IPS-NIHi7 (cell line): ENCODE measurements around the gene NCEH1.
"Not testable (repeated sequence)": the region's sequence is repeated elsewhere in the genome, so short reads cannot be mapped to it uniquely, and the experiment has no call there.

ENCODE experiments used
- DNase-seq: peaks from one replicate; pipeline ENCODE4 v3.0.0; 2012; ENCODE audit warnings: mixed read lengths; ENCODE audit errors: extremely low spot score

The NCEH1 gene, protein sequence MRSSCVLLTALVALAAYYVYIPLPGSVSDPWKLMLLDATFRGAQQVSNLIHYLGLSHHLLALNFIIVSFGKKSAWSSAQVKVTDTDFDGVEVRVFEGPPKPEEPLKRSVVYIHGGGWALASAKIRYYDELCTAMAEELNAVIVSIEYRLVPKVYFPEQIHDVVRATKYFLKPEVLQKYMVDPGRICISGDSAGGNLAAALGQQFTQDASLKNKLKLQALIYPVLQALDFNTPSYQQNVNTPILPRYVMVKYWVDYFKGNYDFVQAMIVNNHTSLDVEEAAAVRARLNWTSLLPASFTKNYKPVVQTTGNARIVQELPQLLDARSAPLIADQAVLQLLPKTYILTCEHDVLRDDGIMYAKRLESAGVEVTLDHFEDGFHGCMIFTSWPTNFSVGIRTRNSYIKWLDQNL

DNA sequence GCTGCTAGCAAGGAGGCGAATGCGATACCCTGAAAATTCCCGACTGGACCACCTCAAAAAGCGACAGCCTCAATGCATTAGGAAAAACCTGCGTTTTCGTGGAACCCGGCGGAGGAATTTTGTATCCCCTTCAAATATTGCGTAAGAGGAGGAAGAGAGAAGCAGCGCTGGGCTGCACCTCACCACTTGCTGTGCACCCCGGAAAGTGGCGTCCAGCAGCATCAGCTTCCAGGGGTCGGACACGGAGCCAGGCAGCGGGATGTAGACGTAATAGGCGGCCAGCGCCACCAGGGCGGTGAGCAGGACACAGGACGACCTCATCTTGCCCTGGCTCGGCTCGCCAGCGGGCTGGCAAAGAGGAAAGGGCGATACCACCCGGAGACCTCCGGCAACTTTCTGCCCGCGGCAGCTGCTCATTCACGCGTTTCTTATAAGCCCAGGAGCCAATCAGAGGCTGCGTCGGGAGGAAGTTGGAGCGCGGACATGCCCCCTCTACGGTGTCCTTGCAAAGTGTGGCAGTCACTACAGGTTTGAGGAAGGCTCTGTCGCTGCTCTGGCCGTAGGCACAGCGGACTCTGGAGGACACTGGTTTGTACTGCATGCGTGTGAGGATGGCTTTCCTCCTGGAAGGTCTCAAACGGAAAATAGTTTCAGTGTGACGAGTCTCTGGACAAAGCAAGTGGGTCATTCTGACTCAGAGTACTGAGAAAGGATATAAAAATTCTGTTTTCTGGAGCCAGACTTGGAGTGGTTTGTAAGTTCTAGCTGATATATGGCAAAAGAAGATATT, at the start of gene NCEH1:
Gene NCEH1 (minus strand): TSS at position 404 of the 790 bp plus-strand sequence. CDS start 83 bp downstream, at position 321.
- DNase-seq, result peak; percentile 94

DNA sequence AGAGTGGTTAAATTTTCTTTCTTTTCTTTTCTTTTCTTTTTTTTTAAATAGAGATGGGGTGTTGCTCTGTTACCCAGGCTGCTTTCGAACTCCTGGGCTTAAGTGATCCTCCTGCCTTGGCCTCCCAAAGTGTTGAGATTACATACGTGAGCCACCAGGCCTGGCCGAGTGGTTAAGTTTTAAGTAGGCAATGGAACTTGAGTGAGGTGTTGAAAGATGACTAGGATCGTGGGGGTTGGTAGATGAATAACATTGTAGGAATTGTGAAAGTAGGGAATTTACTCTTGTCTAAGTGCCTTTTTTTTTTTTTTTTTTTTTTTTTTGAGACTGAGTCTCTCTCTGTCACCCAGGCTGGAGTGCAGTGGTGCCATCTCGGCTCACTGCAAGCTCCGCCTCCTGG, 49.5 kb upstream of the NCEH1 start:
- not testable (repeated sequence) for DNase-seq

DNA sequence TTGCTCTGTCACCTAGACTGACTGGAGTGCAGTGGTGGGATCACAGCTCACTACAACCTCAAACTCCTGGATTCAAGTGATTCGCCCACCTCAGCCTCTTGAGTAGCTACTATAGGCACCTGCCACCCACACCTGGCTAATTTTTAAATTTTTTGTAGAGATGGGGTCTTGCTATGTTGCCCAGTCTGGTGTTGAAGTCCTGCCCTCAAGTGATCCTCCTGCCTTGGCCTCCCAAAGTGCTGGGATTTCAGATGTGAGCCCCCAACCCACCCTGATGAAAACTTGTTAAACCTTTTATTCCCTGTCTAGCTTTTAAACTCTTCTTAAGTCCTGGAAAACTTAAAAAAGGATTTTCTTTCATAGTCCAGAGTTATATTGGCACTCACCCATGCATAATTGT, 42.3 kb upstream of the NCEH1 start:
- DNase-seq, result no peak

DNA sequence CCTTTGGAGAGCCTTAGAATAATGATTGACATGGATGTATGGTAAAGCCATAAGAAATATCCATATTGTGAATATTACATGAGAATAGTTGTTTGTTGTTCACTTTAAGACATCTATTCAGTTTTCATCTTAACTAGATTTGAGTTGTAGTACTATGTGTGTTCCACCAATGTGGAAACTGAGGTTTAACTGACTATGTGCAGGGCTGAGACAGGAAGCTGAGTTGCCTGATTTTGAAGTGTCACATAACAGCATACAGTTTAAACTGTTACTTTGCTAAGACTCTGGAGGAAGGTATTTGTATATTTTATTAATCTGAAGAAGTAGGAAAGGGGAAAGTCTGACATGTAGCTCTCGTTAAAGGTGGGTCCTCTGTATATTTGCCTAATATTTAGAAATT, 41.8 kb upstream of the NCEH1 start:
- DNase-seq, result no peak

DNA sequence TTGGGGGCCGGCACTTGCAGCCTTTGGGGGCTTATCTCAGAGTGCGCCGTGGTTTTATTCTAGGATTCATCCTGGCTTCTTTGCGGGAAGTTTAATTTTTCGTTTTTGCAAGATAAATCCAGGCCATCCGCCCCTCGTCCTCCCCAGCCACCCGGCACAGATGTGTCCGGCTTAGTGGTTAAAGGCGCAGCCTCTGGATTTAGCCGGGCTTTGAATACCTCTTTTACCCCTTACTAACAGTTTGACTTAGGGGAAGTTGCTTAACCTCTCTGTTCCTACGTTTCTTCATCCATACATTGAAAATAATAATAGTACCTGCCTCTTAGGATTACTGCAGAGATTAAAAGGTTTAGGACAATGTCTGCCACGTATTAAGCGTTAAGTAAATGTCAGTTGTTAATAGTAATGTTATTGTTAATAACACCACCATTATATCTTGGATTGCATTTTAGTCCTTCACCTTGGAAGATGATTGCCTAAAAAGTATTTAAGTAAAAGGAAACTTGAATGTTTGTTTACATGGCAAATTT, 40.4 kb upstream of the NCEH1 start:
- DNase-seq, result peak; percentile 17

DNA sequence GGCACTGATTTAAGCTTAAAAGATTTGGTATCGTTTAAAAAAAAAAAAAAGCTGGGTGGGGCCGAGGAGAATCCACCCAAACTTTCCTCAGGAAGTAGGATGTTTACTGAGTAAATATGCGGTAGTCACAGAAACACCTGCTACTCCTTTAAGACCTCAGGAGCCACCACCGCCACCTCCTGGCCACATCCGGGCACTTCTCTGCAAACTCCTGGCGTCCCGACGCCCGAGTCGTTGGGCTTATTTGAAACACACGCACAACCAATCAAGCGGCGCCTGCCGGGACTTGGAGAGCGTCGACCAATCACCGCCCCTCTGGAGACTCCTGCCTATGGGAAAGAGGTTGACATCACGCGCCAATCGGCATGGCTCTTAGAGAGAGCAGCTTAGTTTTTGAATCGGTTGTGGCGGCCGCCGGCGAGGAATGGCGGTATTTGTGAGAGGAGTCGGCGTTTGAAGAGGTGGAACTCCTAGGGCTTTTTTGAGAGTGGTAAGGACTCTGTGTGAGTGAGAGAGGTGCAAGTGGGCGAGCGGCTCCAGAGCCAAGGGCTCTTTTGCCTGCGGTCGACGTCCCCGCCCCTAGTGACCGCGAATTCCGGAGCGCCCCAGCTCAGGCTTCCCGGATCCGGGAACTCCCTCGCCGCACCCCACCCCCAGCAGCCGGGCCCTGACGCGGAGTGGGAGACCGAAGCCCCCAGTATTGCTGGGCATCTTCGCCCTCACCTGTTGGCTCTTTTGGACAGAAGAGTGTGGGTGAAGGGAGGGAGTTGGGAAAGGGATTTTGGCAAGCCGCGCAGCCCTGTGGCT, 39.7 kb upstream of the NCEH1 start, which contains the start of gene ECT2:
Gene ECT2 (plus strand): TSS at position 359 of the 807 bp plus-strand sequence. CDS start 3,805 bp downstream, outside the sequence.
- peak; percentile 98 for DNase-seq

DNA sequence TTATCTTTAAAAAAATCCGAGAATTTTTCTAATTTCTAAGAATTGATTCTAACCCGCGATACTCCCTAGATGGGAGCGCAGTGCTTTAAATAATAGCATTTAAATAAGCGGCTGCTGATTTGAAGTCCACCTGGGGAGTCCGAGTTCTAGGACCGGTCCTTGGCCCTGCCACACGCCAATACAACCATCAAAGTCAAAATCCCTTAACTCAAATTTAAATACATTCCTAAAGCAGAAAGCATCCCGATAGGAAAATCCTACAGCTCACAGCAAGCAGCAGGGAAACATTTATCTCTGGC, 39.2 kb upstream of the NCEH1 start:
- DNase-seq, result peak; percentile 16

DNA sequence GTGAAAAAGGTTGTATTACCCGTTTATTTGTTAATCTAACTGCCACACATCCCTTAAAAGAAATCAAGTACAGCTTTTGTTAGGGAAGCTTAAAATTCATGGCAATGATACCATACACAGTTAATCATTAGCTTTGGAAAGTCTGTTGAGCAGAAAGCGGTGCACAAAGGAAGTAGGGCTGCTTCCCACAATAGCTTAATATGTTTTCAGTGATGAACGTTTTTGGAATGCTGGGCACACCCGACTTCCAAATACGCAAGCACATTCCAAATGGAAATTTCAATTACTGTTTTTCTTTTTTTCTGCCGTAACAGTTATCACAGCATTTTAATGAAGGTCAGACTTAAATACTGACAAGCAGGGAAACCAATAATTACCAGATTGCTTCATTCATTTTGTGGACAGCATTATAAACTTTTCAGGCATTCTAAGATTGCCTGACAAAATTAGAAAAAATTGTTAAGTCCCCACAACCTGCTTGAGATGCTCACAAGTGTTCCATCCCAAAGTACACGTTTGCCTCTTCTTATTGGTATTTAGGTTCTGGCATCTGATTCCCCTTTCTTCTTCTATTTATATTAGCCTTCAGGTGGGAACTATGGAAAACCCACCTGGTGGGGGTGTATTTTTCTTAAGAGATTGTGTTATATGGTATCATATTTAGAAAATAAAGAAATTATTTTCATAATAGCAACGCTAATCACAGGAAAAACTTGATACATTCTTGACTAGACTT, 38.5 kb upstream of the NCEH1 start:
- DNase-seq, result no peak

DNA sequence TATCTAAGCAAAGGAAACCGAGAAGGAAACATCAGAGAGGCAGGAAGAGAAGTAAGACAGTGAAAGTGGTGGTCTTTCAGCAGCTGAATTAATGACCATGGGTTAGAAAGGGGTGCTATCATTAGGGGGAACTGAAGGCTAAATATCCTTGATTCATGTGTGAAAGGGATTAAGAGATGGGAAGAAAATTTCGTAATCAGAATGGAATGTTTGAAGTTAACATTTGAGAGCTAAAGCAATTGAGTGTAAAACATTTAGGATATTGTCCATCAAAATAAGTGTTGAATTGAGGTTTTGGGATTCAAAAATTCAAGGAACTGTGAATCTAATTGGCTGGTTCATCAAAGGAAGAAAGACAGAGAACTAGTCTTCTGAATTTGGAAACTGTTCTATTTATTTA, 35.6 kb upstream of the NCEH1 start:
- no peak for DNase-seq

DNA sequence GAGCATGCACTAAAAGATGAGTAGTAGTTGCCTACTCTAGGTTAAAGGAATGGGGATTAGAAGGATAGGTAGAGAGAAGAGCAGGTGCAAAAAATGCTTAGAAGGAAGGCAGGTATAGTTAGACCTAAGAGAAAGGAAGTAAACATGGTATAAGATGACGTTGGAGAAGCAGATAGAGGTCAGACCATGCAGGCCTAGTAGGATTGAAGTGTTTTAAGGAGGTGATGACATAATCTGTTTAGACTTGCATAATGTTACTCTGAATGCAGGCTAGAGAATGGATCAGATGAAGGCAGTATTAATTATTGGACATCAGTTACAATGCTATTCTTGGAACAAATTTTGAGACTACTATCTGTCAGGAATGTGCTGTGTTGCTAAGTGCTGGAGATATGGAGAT, 28.6 kb upstream of the NCEH1 start:
- no peak for DNase-seq

DNA sequence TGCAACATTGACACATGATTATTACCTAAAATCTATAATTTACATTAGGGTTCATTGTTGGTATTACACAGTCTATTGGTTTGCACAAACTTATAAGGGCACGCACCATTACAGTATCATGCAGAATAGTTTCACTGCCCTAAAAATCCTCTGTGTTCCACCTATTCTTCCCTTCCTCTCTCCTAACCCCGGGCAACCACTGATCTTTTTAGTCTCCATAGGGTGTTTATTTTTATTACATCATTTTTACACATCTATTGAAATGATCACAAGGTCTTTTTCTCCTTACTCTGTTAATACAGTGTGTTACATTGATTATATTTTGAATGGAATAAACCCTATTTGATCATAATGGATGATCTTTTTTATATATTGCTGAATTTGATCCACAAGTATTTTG, 24.1 kb upstream of the NCEH1 start:
- no peak for DNase-seq

DNA sequence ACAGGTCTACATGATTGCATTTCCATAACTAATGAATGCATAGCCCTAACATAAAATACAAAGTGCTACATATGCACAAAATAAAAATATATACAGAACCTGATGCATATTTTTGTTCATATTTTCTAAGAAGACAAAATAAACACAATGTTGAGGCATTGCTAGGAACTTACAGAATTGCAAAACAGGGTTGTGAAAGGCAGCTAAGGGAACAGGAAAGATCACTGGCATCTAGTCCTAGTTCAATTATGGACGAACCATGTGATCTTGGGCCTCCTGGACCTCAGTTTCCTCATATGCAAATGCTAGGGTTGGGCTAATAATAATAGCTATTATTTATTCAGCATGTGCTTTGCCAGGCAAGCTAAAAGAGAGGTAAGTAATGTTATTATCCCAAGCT, 15.5 kb upstream of the NCEH1 start:
- no peak for DNase-seq

DNA sequence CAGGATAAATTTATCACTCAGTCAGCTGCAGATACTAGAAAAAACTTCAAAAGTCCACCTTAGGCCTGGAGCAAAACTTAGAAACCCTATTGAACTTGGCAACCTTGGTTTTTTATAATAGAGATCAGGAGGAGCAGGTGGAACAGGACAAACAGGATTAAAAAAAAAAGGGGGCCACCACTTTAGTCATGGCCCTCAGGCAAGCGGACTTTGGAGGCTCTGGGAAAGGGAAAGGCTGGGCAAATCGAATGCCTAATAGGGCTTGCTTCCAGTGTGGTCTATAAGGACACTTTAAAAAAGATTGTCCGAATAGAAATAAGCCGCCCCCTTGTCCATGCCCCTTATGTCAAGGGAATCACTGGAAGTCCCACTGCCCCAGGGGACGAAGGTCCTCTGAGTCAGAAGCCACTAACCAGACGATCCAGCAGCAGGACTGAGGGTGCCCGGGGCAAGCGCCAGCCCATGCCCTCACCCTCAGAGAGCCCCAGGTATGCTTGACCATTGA, 11.7 kb upstream of the NCEH1 start:
- DNase-seq, result not testable (repeated sequence)

DNA sequence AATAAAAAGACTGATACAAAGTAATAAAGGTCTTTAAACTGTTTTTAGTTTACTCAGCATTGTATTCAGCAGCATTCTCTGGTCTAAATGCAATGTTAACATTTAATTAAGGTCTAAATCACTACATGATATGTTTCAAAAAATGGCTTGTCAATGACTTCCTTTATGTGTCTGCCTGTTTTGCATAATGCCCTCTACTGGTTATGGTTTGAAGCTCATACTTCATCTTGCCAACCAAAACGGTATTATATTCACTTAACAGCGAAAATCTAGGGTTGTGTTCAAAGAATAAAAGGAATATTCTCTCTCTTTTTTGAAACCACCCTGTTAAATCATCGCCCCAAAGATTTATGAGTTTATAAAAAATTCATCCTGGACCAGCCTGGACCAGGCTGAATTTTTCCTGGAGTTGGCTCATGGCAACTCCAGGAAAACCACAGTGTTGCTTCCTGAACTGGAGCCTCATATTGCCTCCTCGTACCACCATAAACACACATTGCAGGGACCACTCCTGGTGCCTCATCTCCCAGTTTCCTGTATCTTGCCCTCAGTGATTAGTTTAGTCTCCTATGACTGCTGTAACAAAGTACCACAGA, 6.7 kb upstream of the NCEH1 start:
- DNase-seq, result no peak

DNA sequence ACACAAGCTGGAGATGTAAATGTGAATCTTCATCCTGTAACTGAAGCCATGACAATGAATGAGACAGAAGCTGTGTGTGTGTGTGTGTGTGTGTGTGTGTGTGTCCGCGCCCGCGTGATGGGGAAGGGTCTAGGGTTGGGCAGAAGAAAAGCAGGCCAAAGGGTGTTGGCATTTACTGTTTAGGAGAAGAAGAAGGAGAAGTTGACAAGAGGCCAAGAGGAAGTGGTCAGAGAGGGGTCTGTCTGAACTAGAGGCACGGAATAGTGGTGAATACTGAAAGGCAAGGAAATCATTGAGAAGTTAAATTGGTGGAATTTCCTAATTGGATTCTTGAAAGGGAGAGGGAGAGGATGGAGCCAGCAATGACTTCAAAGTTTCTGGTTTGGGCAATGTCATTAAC, 5.6 kb upstream of the NCEH1 start:
- DNase-seq, result no peak

DNA sequence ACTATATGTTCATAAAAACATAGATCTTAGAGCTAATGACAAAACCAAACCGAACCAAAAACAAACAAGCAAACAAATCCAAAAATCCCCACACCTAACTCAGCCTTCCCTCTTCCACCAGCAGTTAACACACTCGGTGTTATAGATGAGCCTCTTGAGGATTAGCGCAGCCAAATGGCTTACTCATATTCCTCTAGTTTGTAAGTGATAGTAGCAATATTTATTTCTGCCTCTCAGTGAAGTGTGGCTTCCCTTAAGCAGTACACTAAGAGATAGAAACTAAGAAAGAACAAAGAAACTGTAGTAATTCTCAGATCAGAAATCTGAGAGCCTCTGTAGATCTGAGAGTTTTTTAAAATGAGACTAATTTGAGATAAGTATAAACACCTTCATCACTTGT, 2.4 kb upstream of the NCEH1 start:
- no peak for DNase-seq

DNA sequence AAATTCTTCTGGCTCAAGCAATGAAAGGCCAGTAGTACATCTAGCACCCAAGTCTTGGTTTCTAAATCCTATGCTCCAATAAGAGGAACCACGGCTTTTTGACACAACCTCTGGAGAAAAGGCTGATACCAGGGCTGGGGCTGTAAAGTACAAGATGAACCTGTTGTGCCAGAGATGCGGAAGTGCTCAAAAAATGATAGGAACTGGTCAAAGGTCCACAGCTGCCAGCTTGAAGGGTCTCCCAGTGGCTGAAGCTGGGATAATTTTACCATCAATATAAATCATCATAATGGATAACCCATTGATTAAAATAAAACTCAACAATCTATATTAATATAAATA, 558 bp upstream of the NCEH1 start:
- DNase-seq, result no peak

DNA sequence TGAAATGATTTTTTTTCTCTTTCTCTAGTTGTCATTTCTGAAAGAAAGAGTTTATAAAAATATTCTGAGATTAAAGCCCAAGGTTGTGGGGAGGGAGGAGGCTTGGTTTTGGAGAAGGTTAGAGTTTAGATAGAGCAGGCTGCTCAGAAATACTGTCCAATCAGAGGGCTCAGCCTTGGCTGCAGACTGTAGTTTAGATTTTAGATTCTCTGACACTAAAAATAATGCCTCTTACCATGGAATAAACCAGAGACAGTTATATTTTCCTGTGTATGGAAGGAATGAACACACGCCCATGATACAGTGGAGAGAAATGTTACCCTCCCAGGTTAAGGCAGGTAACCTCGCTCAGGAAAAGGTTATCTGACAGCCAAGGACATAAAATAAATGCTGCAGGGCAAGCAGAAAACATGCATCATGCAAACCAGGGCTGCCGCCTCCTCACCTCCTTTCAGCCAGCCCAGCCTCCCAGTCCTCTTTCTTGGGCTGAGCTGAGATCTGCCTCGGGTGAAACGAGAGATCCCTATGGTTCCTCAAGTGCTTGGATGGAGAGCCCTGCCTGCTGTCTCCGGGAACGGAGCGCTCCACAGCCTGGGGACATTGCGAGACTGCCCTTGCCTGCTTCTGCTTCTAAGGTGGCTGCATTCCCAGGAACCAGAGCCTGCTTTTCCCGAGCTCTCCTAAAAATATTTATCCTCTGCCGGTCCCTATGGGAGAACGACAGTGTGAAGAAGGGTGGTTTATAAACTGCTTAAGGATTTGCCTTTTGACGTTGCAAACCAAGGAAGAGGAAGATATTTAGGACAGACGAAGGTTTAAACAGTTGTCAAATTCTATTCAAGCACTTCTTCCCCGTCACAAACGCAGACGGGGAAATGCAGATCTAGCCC, 848 bp downstream of the NCEH1 start:
- peak; percentile 41 for DNase-seq

DNA sequence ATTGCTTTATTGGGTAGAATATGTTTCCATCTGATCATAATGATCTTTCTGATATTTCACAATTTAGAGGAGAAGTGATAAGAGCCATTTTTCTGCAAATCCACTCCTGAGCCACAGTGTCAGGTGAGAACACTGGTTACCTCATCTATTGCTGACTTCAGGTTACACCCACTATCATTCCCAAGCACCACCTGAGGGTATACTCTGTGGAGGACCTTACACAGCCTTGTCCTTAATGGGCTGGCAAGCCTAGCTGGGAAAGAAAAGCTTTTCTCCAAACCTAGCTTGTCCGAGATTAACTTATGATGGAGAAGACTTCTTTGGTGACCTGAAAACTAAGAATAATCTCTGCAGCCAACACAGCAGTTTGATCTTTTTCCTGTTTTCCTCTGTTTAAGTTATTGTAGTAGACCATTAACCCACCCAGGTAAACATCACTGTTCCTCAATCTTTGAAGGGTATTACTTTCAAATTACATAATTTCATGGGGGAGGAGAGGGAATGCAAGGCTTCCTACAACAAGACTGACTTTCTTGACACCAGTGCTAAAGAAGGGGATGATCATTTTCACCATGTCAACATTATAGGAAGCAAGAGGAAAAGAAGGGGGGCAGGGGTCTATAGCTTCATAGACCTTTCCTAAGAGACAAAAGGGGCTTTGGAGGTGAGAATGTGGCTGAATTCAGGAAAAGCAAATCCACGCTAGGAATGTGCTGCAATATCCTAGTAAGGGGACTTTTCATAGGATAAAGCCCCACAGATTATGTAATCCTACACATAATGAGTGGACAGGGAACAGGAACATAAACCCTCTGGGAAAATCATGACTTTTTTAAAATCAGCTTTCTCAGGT, 1.7 kb downstream of the NCEH1 start:
- DNase-seq, result no peak
